H1 (cell line): Measurements from ENCODE around the gene ARMH3. TPM values are rescaled to one million over a fixed set of nuclear protein-coding genes. Genes with fewer than 3 reads are reported as not detected.

Experiments
- CTCF ChIA-PET: fragments of 300-600 bp; sonication (Branson Sonifier 250); formaldehyde crosslinking; loops from one replicate; lab custom pipeline; 2021; ENCODE audit not compliant: partially characterized antibody; lab: Charles Lee
- POLR2A ChIA-PET: fragments of 300-600 bp; sonication (Branson Sonifier 250); formaldehyde crosslinking; loops from one replicate; lab custom pipeline; 2021; ENCODE audit warnings: inconsistent platforms; ENCODE audit not compliant: partially characterized antibody; lab: Charles Lee
- DNase-seq, 2 experiments: peaks; one replicate each; pipeline versions ENCODE4 v3.0.0 to v3.0.0-alpha.2; 2010 to 2022; ENCODE audit warnings: low spot score in 2 of 2, low read depth in 1 of 2, mixed read lengths in 1 of 2
- FAIRE-seq: peaks from 2 replicates; lab custom pipeline; 2011; peaks lifted over from hg19 to GRCh38; lab: Jason Lieb, UNC
- H2AFZ ChIP-seq: 2 replicates; pipeline ENCODE4 v1.8.1; 2012; ENCODE audit warnings: low read length, inconsistent platforms
- H2AK5ac ChIP-seq: 2 replicates; pipeline ENCODE4 v1.6.1; 2013; ENCODE audit warnings: low read depth, low read length
- H2BK120ac ChIP-seq: replicated peaks from 2 replicates; pipeline ENCODE3; 2013; ENCODE audit warnings: low read depth, low read length, inconsistent platforms
- H2BK12ac ChIP-seq: 2 replicates; pipeline ENCODE4 v1.6.1; 2013; ENCODE audit warnings: low read depth, low read length
- H2BK15ac ChIP-seq: 2 replicates; pipeline ENCODE4 v1.6.1; 2013; ENCODE audit warnings: low read length
- H2BK20ac ChIP-seq: 2 replicates; pipeline ENCODE4 v1.6.1; 2013; ENCODE audit warnings: low read length
- H2BK5ac ChIP-seq: 2 replicates; pipeline ENCODE4 v1.6.1; 2013; ENCODE audit warnings: low read depth, low read length
- H3K14ac ChIP-seq: 2 replicates; pipeline ENCODE4 v1.6.1; 2013; ENCODE audit warnings: inconsistent platforms; ENCODE audit not compliant: insufficient read length
- H3K18ac ChIP-seq: 2 replicates; pipeline ENCODE4 v1.6.1; 2013; ENCODE audit warnings: low read length; ENCODE audit errors: extremely low read depth
- H3K23ac ChIP-seq: 2 replicates; pipeline ENCODE4 v1.6.1; 2013; ENCODE audit warnings: inconsistent platforms; ENCODE audit not compliant: insufficient read length
- H3K23me2 ChIP-seq: 2 replicates; pipeline ENCODE4 v1.6.1; 2013; ENCODE audit warnings: low read depth, low read length
- H3K27ac ChIP-seq: 2 replicates; pipeline ENCODE4 v1.6.1; 2011; ENCODE audit warnings: low read depth, low read length, inconsistent platforms
- H3K27me3 ChIP-seq, 4 experiments: replicated peaks in 1 of 4; 1 replicate in 1 of 4; 2 replicates in 3 of 4; pipeline versions ENCODE4 v1.6.1 to v1.8.1; 2011 to 2013; ENCODE audit warnings: low read length in 3 of 4, mild to moderate bottlenecking in 3 of 4, inconsistent platforms in 2 of 4, mixed read lengths in 2 of 4, moderate library complexity in 1 of 4; ENCODE audit not compliant: control insufficient read depth in 3 of 4, insufficient read depth in 3 of 4; ENCODE audit errors: extremely low read depth in 1 of 4
- H3K36me3 ChIP-seq, 4 experiments: 2 replicates each; pipeline versions ENCODE4 v1.6.1 to v1.8.1; 2011 to 2013; ENCODE audit warnings: mild to moderate bottlenecking in 4 of 4, low read length in 3 of 4, moderate library complexity in 2 of 4, control low read depth in 1 of 4, inconsistent platforms in 1 of 4; ENCODE audit not compliant: insufficient read depth in 4 of 4, control insufficient read depth in 2 of 4
- H3K4ac ChIP-seq: replicated peaks from 2 replicates; pipeline ENCODE3; 2013; ENCODE audit warnings: low read length, low read depth, mixed read lengths, inconsistent platforms; ENCODE audit not compliant: insufficient read length
- H3K4me1 ChIP-seq, 4 experiments: replicated peaks in 1 of 4; 1 replicate in 1 of 4; 2 replicates in 3 of 4; pipeline versions ENCODE4 v1.6.1 to v1.8.1; 2011 to 2013; ENCODE audit warnings: low read length in 3 of 4, inconsistent platforms in 2 of 4, mixed read lengths in 1 of 4; ENCODE audit not compliant: insufficient read depth in 4 of 4, control insufficient read depth in 3 of 4
- H3K4me2 ChIP-seq, 2 experiments: 2 replicates each; pipeline versions ENCODE4 v1.6.1 to v1.8.1; 2011 to 2013; ENCODE audit warnings: low read depth in 2 of 2, low read length in 2 of 2, control low read depth in 1 of 2, inconsistent platforms in 1 of 2, mild to moderate bottlenecking in 1 of 2; ENCODE audit not compliant: insufficient read depth in 1 of 2
- H3K4me3 ChIP-seq, 4 experiments: fragments of 200-600, 300-600 bp in 1 of 4; sonication (generic), shearing (Covaris generic), sonication (Bioruptor Twin) in 1 of 4; 2 replicates each; pipeline versions ENCODE4 v1.5.1 to v1.8.1; 2011 to 2016; ENCODE audit warnings: low read length in 4 of 4, low read depth in 3 of 4, control low read depth in 2 of 4, inconsistent platforms in 2 of 4, mild to moderate bottlenecking in 2 of 4, mixed read lengths in 1 of 4, moderate library complexity in 1 of 4; ENCODE audit not compliant: insufficient read depth in 2 of 4; ENCODE audit errors: extremely low read depth in 1 of 4
- H3K56ac ChIP-seq: replicated peaks from 2 replicates; pipeline ENCODE3; 2013; ENCODE audit warnings: low read depth, mild to moderate bottlenecking, mixed read lengths, low read length, inconsistent platforms; ENCODE audit not compliant: insufficient read length
- H3K79me1 ChIP-seq: 2 replicates; pipeline ENCODE4 v1.6.1; 2013; ENCODE audit warnings: low read depth, low read length, control low read depth
- H3K79me2 ChIP-seq, 2 experiments: 2 replicates each; pipeline versions ENCODE4 v1.6.1 to v1.8.1; 2012 to 2013; ENCODE audit warnings: low read length in 2 of 2, mild to moderate bottlenecking in 2 of 2, inconsistent platforms in 1 of 2; ENCODE audit not compliant: insufficient read depth in 2 of 2, control insufficient read depth in 1 of 2
- H3K9ac ChIP-seq, 4 experiments: replicated peaks in 1 of 4; 1 replicate in 1 of 4; 2 replicates in 3 of 4; pipeline versions ENCODE4 v1.6.1 to v1.8.1; 2011 to 2013; ENCODE audit warnings: low read depth in 3 of 4, low read length in 3 of 4, control low read depth in 2 of 4, mild to moderate bottlenecking in 2 of 4, moderate library complexity in 2 of 4, inconsistent platforms in 1 of 4; ENCODE audit errors: extremely low read depth in 1 of 4
- H3K9me3 ChIP-seq, 2 experiments: 2 replicates each; pipeline versions ENCODE4 v1.6.1 to v1.8.1; 2012 to 2013; ENCODE audit warnings: mild to moderate bottlenecking in 2 of 2, moderate library complexity in 2 of 2, control low read depth in 1 of 2, inconsistent platforms in 1 of 2, low read depth in 1 of 2, low read length in 1 of 2, mixed read lengths in 1 of 2; ENCODE audit not compliant: insufficient read depth in 2 of 2
- H4K20me1 ChIP-seq, 2 experiments: replicated peaks in 1 of 2; 2 replicates each; pipeline versions ENCODE3 to v1.8.1; 2011 to 2013; ENCODE audit warnings: inconsistent platforms in 2 of 2, low read length in 2 of 2, mild to moderate bottlenecking in 1 of 2; ENCODE audit not compliant: insufficient read depth in 2 of 2, control insufficient read depth in 1 of 2
- H4K5ac ChIP-seq: 2 replicates; pipeline ENCODE4 v1.6.1; 2013; ENCODE audit warnings: low read length, low read depth, mixed read lengths, inconsistent platforms; ENCODE audit not compliant: insufficient read length
- H4K8ac ChIP-seq: 2 replicates; pipeline ENCODE4 v1.8.0; 2013; ENCODE audit warnings: mild to moderate bottlenecking, moderate library complexity, low read length, inconsistent platforms; ENCODE audit not compliant: insufficient read depth; ENCODE audit errors: extremely low read depth
- H4K91ac ChIP-seq: replicated peaks from 2 replicates; pipeline ENCODE3; 2013; ENCODE audit warnings: low read length, mixed read lengths, inconsistent platforms; ENCODE audit not compliant: insufficient read length
- ASH2L ChIP-seq: fragments of 200-600, 300-600 bp; sonication (generic); IDR thresholded peaks from one replicate; pipeline ENCODE4 v1.7.1; 2017; ENCODE audit warnings: low read length
- ATF2 ChIP-seq: IDR thresholded peaks from 2 replicates; pipeline ENCODE4 v1.6.1; 2012; ENCODE audit warnings: low read length, inconsistent platforms
- EP300 ChIP-seq, 2 experiments: IDR thresholded peaks; 1 replicate in 1 of 2; 2 replicates in 1 of 2; pipeline ENCODE4 v1.6.1; 2011 to 2012; ENCODE audit warnings: low read depth in 2 of 2, low read length in 2 of 2, mild to moderate bottlenecking in 2 of 2, borderline replicate concordance in 1 of 2, inconsistent platforms in 1 of 2, moderate library complexity in 1 of 2
- HDAC2 ChIP-seq, 2 experiments: fragments of 300-600 bp in 1 of 2; sonication (generic) in 1 of 2; IDR thresholded peaks; 2 replicates each; pipeline ENCODE4 v1.6.1; 2011 to 2012; ENCODE audit warnings: low read depth in 2 of 2, low read length in 2 of 2, mild to moderate bottlenecking in 2 of 2, moderate library complexity in 2 of 2, borderline replicate concordance in 1 of 2, inconsistent platforms in 1 of 2
- JUN ChIP-seq: IDR thresholded peaks from 2 replicates; pipeline ENCODE4 v1.6.1; 2011; ENCODE audit warnings: low read depth, mild to moderate bottlenecking, improper control_type of control experiment, low read length
- JUND ChIP-seq: IDR thresholded peaks from 2 replicates; pipeline ENCODE4 v1.6.1; 2011; ENCODE audit warnings: mild to moderate bottlenecking, improper control_type of control experiment, low read length
- KDM1A ChIP-seq: fragments of 200-600, 300-600 bp; sonication (generic); IDR thresholded peaks from 2 replicates; pipeline ENCODE4 v1.7.1; 2016; ENCODE audit warnings: mild to moderate bottlenecking, low read length, borderline replicate concordance
- KDM4A ChIP-seq: IDR thresholded peaks from one replicate; pipeline ENCODE4 v1.7.1; 2012; ENCODE audit warnings: low read depth, mild to moderate bottlenecking, moderate library complexity, low read length, inconsistent platforms; ENCODE audit not compliant: severe bottlenecking
- POLR2A ChIP-seq, 2 experiments: IDR thresholded peaks; 1 replicate in 1 of 2; 2 replicates in 1 of 2; pipeline ENCODE4 v1.6.1; 2011; ENCODE audit warnings: low read depth in 2 of 2, low read length in 2 of 2, mild to moderate bottlenecking in 2 of 2; ENCODE audit errors: control extremely low read depth in 1 of 2
- SP4 ChIP-seq: IDR thresholded peaks from 2 replicates; pipeline ENCODE4 v1.6.1; 2012; ENCODE audit warnings: low read length, inconsistent platforms
- TAF7 ChIP-seq: optimal IDR thresholded peaks from 2 replicates; pipeline ENCODE3; 2011; ENCODE audit warnings: low read depth, mild to moderate bottlenecking, inconsistent platforms, low read length, moderate library complexity, borderline replicate concordance
- YY1 ChIP-seq: IDR thresholded peaks from 2 replicates; pipeline ENCODE4 v1.6.1; 2011; ENCODE audit warnings: low read depth, mild to moderate bottlenecking, low read length
- WGBS, 2 experiments: shearing (Covaris generic) in 1 of 2; methylation state at CpG; one replicate each; pipeline versions ENCODE4 v1.1.6 to v1.1.7; 2013 to 2015; ENCODE audit warnings: low lambda C conversion rate in 2 of 2, mixed read lengths in 2 of 2, inconsistent platforms in 1 of 2, low coverage in 1 of 2, missing lambda C conversion rate in 1 of 2; ENCODE audit not compliant: insufficient replicate concordance in 2 of 2, insufficient coverage in 1 of 2, insufficient read length in 1 of 2; ENCODE audit errors: extremely low coverage in 1 of 2, missing lambda C conversion rate in 1 of 2; 5-methylcytosine and 5-hydroxymethylcytosine counted together
- polyA plus RNA-seq, 7 experiments: library from polyadenylated mRNA; depleted of rRNA in 3 of 7; stranded (reverse) in 5 of 7; unstranded in 2 of 7; fragments of >200 nt in 5 of 7; fragments of 200-250 nt in 2 of 7; gene quantifications; 1 replicate in 5 of 7; 2 replicates in 1 of 7; 4 replicates in 1 of 7; pipeline versions ENCODE4 v1.2.1 to v1.2.3, GENCODE V29; 2011 to 2013; ENCODE audit warnings: missing spikeins in 2 of 7, mixed read lengths in 2 of 7
- total RNA-seq: library from RNA; stranded (reverse); fragmentation: NEBNext Ultra II Directional; extraction: Animal tissue kit (Norgen Biotek cat#: 25700); gene quantifications from 2 replicates; pipeline ENCODE4 v1.2.1, GENCODE V29; 2021

Gene ARMH3
- total and polyA plus RNA-seq, 2 of the 8 experiments (the other 6 are each of a cell fraction or from before 2014, with no cell fraction given) = 11.6 to 18.3 TPM

- 78% methylated on average over 2 of the region's 2 CpGs; no CpG with 5 or more reads in 1 of the 2 experiments for WGBS, 2 experiments
- Histone ChIP-seq H3K4me1 (peaks cover 0 to 6% (median 3%) of the 10 kb centered on the region in 4 experiments; a peak in 4 of 7 replicates), H4K8ac (no peak overlapping the region), H2AK5ac (no peak overlapping the region), H3K79me1 (peaks cover 3% of the 10 kb centered on the region; the same call in 1 of the 2 replicates), H3K56ac (no peak overlapping the region), H3K23me2 (peaks cover under 1% of the 10 kb centered on the region; the same call in 1 of the 2 replicates), H3K27me3 (no peaks in the 10 kb centered on the region), H3K23ac (no peak overlapping the region), H4K20me1 (peaks cover 4 to 5% of the 10 kb centered on the region in 2 experiments), H3K4me3 (no peak overlapping the region), H3K14ac (no peak overlapping the region), H3K27ac (no peak overlapping the region), H2BK15ac (no peak overlapping the region), H4K5ac (no peak overlapping the region), H2BK20ac (no peak overlapping the region), H3K4ac (no peak overlapping the region), H4K91ac (no peak overlapping the region), H2BK12ac (no peak overlapping the region), H3K79me2 (peaks cover 0 to 5% of the 10 kb centered on the region in 2 experiments; a peak in 1 of 4 replicates), H2BK5ac (no peak overlapping the region), H3K9ac (no peak overlapping the region), H3K9me3 (no peaks in the 10 kb centered on the region), H3K4me2 (no peak overlapping the region), H2BK120ac (no peak overlapping the region), H3K36me3 (no peaks in the 10 kb centered on the region; a peak in 1 of 8 replicates), H2AFZ (no peak overlapping the region), H3K18ac (no peak overlapping the region)
- ChIA-PET POLR2A (interaction anchor here (1.0 kb wide), 2 partner anchors 11 to 12 kb away, joined by 3 to 4 read pairs; no protein-coding TSS in a partner anchor), CTCF (no interaction called here)
- DNase-seq = no peak
- no peak for FAIRE-seq
- TF ChIP-seq EP300 (IDR thresholded peaks at IDR 0.05; ENCODE audit: borderline replicate concordance in 1 of 2, low read depth in 2 of 2, low read length in 2 of 2) = no peak
- TF ChIP-seq JUN = no peak
- no peak for TF ChIP-seq YY1
- no peak for TF ChIP-seq ASH2L
- TF ChIP-seq KDM4A = no peak
- no peak for TF ChIP-seq TAF7
- TF ChIP-seq JUND = no peak
- no peak for TF ChIP-seq HDAC2 (IDR thresholded peaks at IDR 0.05; ENCODE audit: borderline replicate concordance in 1 of 2, low read depth in 2 of 2, low read length in 2 of 2)
- no peak for TF ChIP-seq SP4
- no peak for TF ChIP-seq ATF2
- TF ChIP-seq POLR2A (IDR thresholded peaks at IDR 0.05; ENCODE audit: control extremely low read depth in 1 of 2, low read depth in 2 of 2, low read length in 2 of 2) = no peak
- TF ChIP-seq KDM1A = no peak
These were observed 231.2 kb downstream of the ARMH3 start for GRCh38 chr10:101824736-101825135.
